ENCODE measurements around the gene NPEPPS.
"Not testable (repeated sequence)": the region's sequence is repeated elsewhere in the genome, so short reads cannot be mapped to it uniquely, and the experiment has no call there.

- TF ChIP-seq POLR2AphosphoS5 (IDR thresholded peaks at IDR 0.05; ENCODE audit: low read depth, low read length); REST (IDR thresholded peaks at IDR 0.05; ENCODE audit: insufficient read depth in 1 of 2, low read depth in 2 of 2, low read length in 1 of 2); CTCF (IDR thresholded peaks at IDR 0.05); SIN3A (IDR thresholded peaks at IDR 0.05; ENCODE audit: borderline replicate concordance, insufficient read depth, low read depth, low read length); TCF7L2 (IDR thresholded peaks at IDR 0.05; ENCODE audit: low read depth, low read length): not testable (repeated sequence)
Measured at GRCh38 chr17:47561698-47562405, 30.9 kb downstream of the NPEPPS start.

All from Panc1 (cell line).